Panc1 (cell line): ENCODE results near the gene PDZD4. TPM values are rescaled to one million over a fixed set of nuclear protein-coding genes. Genes with fewer than 3 reads are reported as not detected.

Experiments
- ATAC-seq: fragments of 200-7000 bp; cut with Tn5 transposase; 2 replicates; pipeline ENCODE4 v1.9.1; 2020; ENCODE audit warnings: mild to moderate bottlenecking, moderate library complexity
- BruUV-seq: library from RNA; stranded (reverse); fragments of 400-500 nt; replicated peaks from 2 replicates; lab custom pipeline; 2021; lab: Mats Ljungman, UMichigan
- CTCF ChIA-PET: fragments of 300-600 bp; sonication (Branson Sonifier 250); formaldehyde crosslinking; loops from one replicate; lab custom pipeline; 2022; ENCODE audit warnings: antibody characterized with exemption; lab: Charles Lee
- POLR2A ChIA-PET: fragments of 300-600 bp; sonication (Branson Sonifier 250); formaldehyde crosslinking; loops from one replicate; lab custom pipeline; 2022; ENCODE audit warnings: antibody characterized with exemption; lab: Charles Lee
- DNase-seq: peaks from one replicate; pipeline ENCODE4 v3.0.0-alpha.2; 2010; ENCODE audit warnings: low read depth, low spot score
- H3K27ac ChIP-seq: 2 replicates; pipeline ENCODE4 v1.5.1; 2011; ENCODE audit warnings: mild to moderate bottlenecking, low read length, inconsistent platforms
- H3K27me3 ChIP-seq: fragments of 200-500 bp; sonication (Bioruptor generic); 2 replicates; pipeline ENCODE4 v1.6.0; 2014; ENCODE audit warnings: low read length, inconsistent platforms; ENCODE audit not compliant: control insufficient read depth, insufficient read depth
- H3K36me3 ChIP-seq: fragments of 200-500 bp; sonication (Bioruptor generic); 2 replicates; pipeline ENCODE4 v1.5.1; 2014; ENCODE audit warnings: inconsistent platforms, mild to moderate bottlenecking, low read length, moderate library complexity; ENCODE audit not compliant: control insufficient read depth, insufficient read depth
- H3K4me1 ChIP-seq: 2 replicates; pipeline ENCODE4 v1.5.1; 2011; ENCODE audit warnings: inconsistent platforms, mild to moderate bottlenecking, low read length, moderate library complexity; ENCODE audit not compliant: control insufficient read depth, insufficient read depth
- H3K4me3 ChIP-seq, 2 experiments: 2 replicates each; pipeline ENCODE4 v1.5.1; 2011 to 2012; ENCODE audit warnings: low read depth in 2 of 2, low read length in 2 of 2, mild to moderate bottlenecking in 2 of 2, inconsistent platforms in 1 of 2, moderate library complexity in 1 of 2
- H3K9me3 ChIP-seq: fragments of 200-500 bp; sonication (Bioruptor generic); 2 replicates; pipeline ENCODE4 v1.5.1; 2014; ENCODE audit warnings: low read depth, mild to moderate bottlenecking, inconsistent platforms, low read length, moderate library complexity; ENCODE audit not compliant: control insufficient read depth, insufficient read depth
- CTCF ChIP-seq: fragments of 450-650 bp; IDR thresholded peaks from 2 replicates; pipeline ENCODE4 v1.5.1; 2017; ENCODE audit warnings: mild to moderate bottlenecking
- POLR2AphosphoS5 ChIP-seq: IDR thresholded peaks from 2 replicates; pipeline ENCODE4 v1.6.1; 2012; ENCODE audit warnings: mild to moderate bottlenecking, low read depth, low read length, moderate library complexity
- SIN3A ChIP-seq: IDR thresholded peaks from 2 replicates; pipeline ENCODE4 v1.6.1; 2012; ENCODE audit warnings: low read depth, mild to moderate bottlenecking, low read length, moderate library complexity, borderline replicate concordance; ENCODE audit not compliant: insufficient read depth
- TCF7L2 ChIP-seq: IDR thresholded peaks from 2 replicates; pipeline ENCODE4 v1.6.1; 2011; ENCODE audit warnings: mild to moderate bottlenecking, low read depth, low read length, inconsistent platforms
- in situ Hi-C: cut with HindIII; loops from 2 replicates; pipeline ENCODE4 v1.10.0; 2016; ENCODE audit warnings: low sequenced_read_pairs, low pct_unique_long_range_greater_than_20kb
- intact Hi-C: fragments of 100-400 bp; cut with micrococcal nuclease; formaldehyde crosslinking; loops from one replicate; pipeline ENCODE4 v1.10.0; 2022; ENCODE audit not compliant: unreplicated experiment
- total RNA-seq: library from RNA; stranded (reverse); gene quantifications from one replicate; pipeline ENCODE4 v1.2.1, GENCODE V29; 2021; ENCODE audit not compliant: unreplicated experiment
- TF ChIP-seq, protein P1 (sequence below), 2 experiments: IDR thresholded peaks; 2 replicates each; pipeline ENCODE4 v1.6.1; 2011 to 2012; ENCODE audit warnings: low read depth in 2 of 2, control low read depth in 1 of 2, low read length in 1 of 2, mild to moderate bottlenecking in 1 of 2, moderate library complexity in 1 of 2; ENCODE audit not compliant: insufficient read depth in 1 of 2

Gene PDZD4
- total RNA-seq, 1 experiment from 2014 or later: 37.2 TPM

- ATAC-seq: no peak
- no peak overlapping the region for H3K27ac ChIP-seq
- no peaks in the 10 kb centered on the region for H3K9me3 ChIP-seq
- H3K4me1 ChIP-seq: no peaks in the 10 kb centered on the region
- in situ Hi-C loops (no loop called here), intact Hi-C loops (no loop called here)
- BruUV-seq: no TSS peak
- no peak for DNase-seq
- POLR2A ChIA-PET: no interaction called here
- CTCF ChIA-PET: interaction anchor here (0.7 kb wide), 1 partner anchor 185 kb away, joined by 3 read pairs; no protein-coding TSS in a partner anchor
- no peaks in the 10 kb centered on the region for H3K36me3 ChIP-seq
- H3K27me3 ChIP-seq: no peaks in the 10 kb centered on the region; the same call in 1 of the 2 replicates
- H3K4me3 ChIP-seq: no peak overlapping the region
- TF ChIP-seq POLR2AphosphoS5: no peak
- TF ChIP-seq TCF7L2: no peak
- TF ChIP-seq, protein P1, sequence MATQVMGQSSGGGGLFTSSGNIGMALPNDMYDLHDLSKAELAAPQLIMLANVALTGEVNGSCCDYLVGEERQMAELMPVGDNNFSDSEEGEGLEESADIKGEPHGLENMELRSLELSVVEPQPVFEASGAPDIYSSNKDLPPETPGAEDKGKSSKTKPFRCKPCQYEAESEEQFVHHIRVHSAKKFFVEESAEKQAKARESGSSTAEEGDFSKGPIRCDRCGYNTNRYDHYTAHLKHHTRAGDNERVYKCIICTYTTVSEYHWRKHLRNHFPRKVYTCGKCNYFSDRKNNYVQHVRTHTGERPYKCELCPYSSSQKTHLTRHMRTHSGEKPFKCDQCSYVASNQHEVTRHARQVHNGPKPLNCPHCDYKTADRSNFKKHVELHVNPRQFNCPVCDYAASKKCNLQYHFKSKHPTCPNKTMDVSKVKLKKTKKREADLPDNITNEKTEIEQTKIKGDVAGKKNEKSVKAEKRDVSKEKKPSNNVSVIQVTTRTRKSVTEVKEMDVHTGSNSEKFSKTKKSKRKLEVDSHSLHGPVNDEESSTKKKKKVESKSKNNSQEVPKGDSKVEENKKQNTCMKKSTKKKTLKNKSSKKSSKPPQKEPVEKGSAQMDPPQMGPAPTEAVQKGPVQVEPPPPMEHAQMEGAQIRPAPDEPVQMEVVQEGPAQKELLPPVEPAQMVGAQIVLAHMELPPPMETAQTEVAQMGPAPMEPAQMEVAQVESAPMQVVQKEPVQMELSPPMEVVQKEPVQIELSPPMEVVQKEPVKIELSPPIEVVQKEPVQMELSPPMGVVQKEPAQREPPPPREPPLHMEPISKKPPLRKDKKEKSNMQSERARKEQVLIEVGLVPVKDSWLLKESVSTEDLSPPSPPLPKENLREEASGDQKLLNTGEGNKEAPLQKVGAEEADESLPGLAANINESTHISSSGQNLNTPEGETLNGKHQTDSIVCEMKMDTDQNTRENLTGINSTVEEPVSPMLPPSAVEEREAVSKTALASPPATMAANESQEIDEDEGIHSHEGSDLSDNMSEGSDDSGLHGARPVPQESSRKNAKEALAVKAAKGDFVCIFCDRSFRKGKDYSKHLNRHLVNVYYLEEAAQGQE (IDR thresholded peaks at IDR 0.05; ENCODE audit: insufficient read depth in 1 of 2, low read depth in 2 of 2, low read length in 1 of 2): no peak
- no peak for TF ChIP-seq CTCF
- TF ChIP-seq SIN3A: no peak
These were observed 23.5 kb upstream of the PDZD4 start for GRCh38 chrX:153853902-153854267.

DNA sequence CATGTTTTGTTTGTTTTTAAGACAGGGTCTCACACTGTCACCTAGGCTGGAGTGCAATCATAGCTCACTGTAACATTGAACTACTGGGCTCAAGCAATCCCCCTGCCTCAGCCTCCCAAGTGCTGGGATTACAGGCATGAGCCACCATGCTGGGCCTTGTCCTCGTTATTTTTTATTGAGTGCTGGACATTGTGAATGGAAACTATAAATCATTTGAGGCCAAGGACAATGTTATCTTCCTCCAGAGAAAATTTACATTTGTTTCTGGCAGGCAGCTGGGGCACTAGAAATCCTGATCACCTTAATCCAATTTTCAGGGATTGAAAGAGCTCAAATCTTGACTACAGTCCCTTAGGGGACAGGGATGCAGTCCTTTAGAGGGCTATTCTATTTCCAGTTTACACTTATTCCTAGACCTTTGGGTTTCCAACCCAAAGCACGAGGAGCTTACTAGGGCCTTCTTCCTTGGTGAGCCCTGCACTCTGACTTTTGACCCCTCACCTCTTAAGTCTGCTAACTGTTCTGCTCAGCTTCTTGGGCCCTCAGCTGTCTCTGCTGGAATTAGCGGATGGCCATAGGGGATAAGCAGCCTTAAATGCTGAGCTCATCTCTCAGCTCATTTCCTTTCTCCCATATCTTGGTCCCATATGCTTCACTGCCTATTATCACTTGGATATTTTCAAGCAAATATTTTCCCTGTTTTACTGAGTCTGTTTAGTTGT, 23.0 kb upstream of the PDZD4 start:
- in situ Hi-C loops: no loop called here
- ChIA-PET POLR2A (no interaction called here), CTCF (interaction anchor here (0.7 kb wide), 1 partner anchor 185 kb away, joined by 3 read pairs; no protein-coding TSS in a partner anchor)
- no peaks in the 10 kb centered on the region for H3K9me3 ChIP-seq
- DNase-seq (no peak), ATAC-seq (no peak)
- H3K27me3 ChIP-seq: no peaks in the 10 kb centered on the region; the same call in 1 of the 2 replicates
- H3K4me3 ChIP-seq: no peak overlapping the region
- no peak overlapping the region for H3K27ac ChIP-seq
- TF ChIP-seq, protein P1 (IDR thresholded peaks at IDR 0.05; ENCODE audit: insufficient read depth in 1 of 2, low read depth in 2 of 2, low read length in 1 of 2): no peak
- no peak for TF ChIP-seq SIN3A
- TF ChIP-seq TCF7L2: no peak
- no peaks in the 10 kb centered on the region for H3K36me3 ChIP-seq
- H3K4me1 ChIP-seq: no peaks in the 10 kb centered on the region
- intact Hi-C loops: no loop called here
- no TSS peak for BruUV-seq
